NB4 (cell line): ENCODE data around the gene CADM2.
"Not testable (repeated sequence)": the region's sequence is repeated elsewhere in the genome, so short reads cannot be mapped to it uniquely, and the experiment has no call there.

ENCODE experiments used
- DNase-seq: peaks from one replicate; pipeline ENCODE4 v3.0.0; 2010; ENCODE audit warnings: low read depth
- H3K4me3 ChIP-seq: one replicate; pipeline ENCODE4 v1.5.1; 2011; ENCODE audit warnings: mild to moderate bottlenecking, low read depth, low read length, moderate library complexity
- CTCF ChIP-seq: IDR thresholded peaks from one replicate; pipeline ENCODE4 v1.5.1; 2012; ENCODE audit warnings: low read depth, low read length
- MAX ChIP-seq: IDR thresholded peaks from 2 replicates; pipeline ENCODE4 v1.6.1; 2011; ENCODE audit warnings: low read depth, low read length
- MYC ChIP-seq: IDR thresholded peaks from 2 replicates; pipeline ENCODE4 v1.6.1; 2011; ENCODE audit warnings: low read depth, low read length
- POLR2A ChIP-seq: IDR thresholded peaks from 2 replicates; pipeline ENCODE4 v1.6.1; 2011; ENCODE audit warnings: mild to moderate bottlenecking; ENCODE audit not compliant: insufficient read length; ENCODE audit errors: extremely low read depth

CADM2 gene

GRCh38 chr3:85977615-85978338 lies 1019.0 kb downstream of the CADM2 start:
- DNase-seq: no peak
- no peak for TF ChIP-seq POLR2A
- TF ChIP-seq CTCF: no peak
- no peak for TF ChIP-seq MAX
- TF ChIP-seq MYC: no peak
- no peak overlapping the region for H3K4me3 ChIP-seq

- no peak for DNase-seq
Measured at GRCh38 chr3:85979034-85979433, 1020.2 kb downstream of the CADM2 start.

GRCh38 chr3:85989581-85989980 lies 1030.8 kb downstream of the CADM2 start:
- DNase-seq, H3K4me3 ChIP-seq: not testable (repeated sequence)

More at GRCh38 chr3:85979034-85979433, 1020.2 kb downstream of the CADM2 start:
- TF ChIP-seq MYC (no peak), CTCF (no peak), POLR2A (no peak), MAX (no peak)
- no peak overlapping the region for H3K4me3 ChIP-seq

GRCh38 chr3:86029590-86029989 lies 1070.8 kb downstream of the CADM2 start:
- TF ChIP-seq POLR2A (no peak), MAX (no peak), MYC (no peak), CTCF (no peak)
- no peak for DNase-seq
- no peak overlapping the region for H3K4me3 ChIP-seq

GRCh38 chr3:86037916-86038315 lies 1079.1 kb downstream of the CADM2 start:
- no peak for DNase-seq
- H3K4me3 ChIP-seq: no peak overlapping the region
- TF ChIP-seq MAX: no peak
- no peak for TF ChIP-seq POLR2A
- no peak for TF ChIP-seq CTCF
- TF ChIP-seq MYC: no peak

GRCh38 chr3:86046436-86047136 lies 1087.8 kb downstream of the CADM2 start:
- no peak for DNase-seq
- TF ChIP-seq POLR2A (no peak), MAX (no peak), CTCF (no peak), MYC (no peak)
- no peak overlapping the region for H3K4me3 ChIP-seq
